Amygdala (tissue), 56 donors: ENCODE measurements around the gene ANKRD24.
"Not testable (repeated sequence)": the region's sequence is repeated elsewhere in the genome, so short reads cannot be mapped to it uniquely, and the experiment has no call there.

Source experiments
- DNase-seq, 56 donors: peaks; one replicate each; lab custom pipeline; 2025; lab: John Stamatoyannopoulos, UW

ANKRD24 gene

GRCh38 chr19:4227771-4228170, 45.3 kb downstream of the ANKRD24 start:
- DNase-seq = no peak

DNA sequence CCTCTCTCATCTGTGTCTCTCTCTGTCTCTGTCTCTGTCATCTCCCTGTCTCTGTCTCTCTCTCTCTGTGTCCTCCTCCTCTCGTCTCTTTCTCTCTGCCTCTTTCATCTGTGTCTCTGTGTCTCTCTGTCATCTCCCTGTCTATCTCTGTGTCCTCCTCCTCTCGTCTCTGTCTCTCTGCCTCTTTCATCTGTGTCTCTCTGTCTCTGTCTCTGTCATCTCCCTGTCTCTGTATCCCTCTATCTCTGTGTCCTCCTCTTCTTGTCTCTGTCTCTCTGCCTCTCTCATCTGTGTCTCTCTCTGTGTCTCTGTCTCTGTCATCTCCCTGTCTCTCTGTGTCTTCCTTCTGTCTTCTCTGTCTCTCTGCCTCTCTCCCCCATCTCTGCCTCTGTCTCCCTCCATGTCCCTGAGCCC, 46.3 kb downstream of the ANKRD24 start:
- no peak for DNase-seq

GRCh38 chr19:4229179-4229931, 46.9 kb downstream of the ANKRD24 start, which contains the start of gene EBI3:
Gene EBI3 (plus strand): TSS chr19:4229523. CDS start chr19:4229551, 28 bp downstream.
- peak in 19 of 56 donors; percentile 2 to 37 (median 8) for DNase-seq

- not testable (repeated sequence) for DNase-seq
Measured at GRCh38 chr19:4230237-4230636, 47.7 kb downstream of the ANKRD24 start.

DNA sequence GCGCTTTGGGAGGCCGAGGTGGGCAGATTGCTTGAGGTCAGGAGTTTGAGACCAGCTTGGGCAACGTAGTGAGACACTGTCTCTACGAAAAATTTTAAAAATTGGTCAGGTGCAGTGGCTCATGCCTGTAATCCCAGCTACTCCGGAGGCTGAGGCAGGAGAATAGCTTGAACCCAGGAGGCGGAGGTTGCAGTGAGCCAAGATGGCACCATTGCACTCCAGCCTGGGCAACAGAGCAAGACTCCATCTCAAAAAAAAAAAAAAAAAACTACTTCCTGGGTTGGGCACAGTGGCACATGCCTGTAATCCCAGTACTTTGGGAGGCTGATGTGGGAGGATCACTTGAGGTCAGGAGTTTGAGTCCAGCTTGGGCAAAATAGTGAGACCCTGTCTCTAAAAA, 49.0 kb downstream of the ANKRD24 start:
- not testable (repeated sequence) for DNase-seq

GRCh38 chr19:4232139-4232538, 49.6 kb downstream of the ANKRD24 start:
- not testable (repeated sequence) for DNase-seq

- DNase-seq = peak in 1 of 56 donors; percentile 54
Measured at GRCh38 chr19:4232614-4233281, 50.3 kb downstream of the ANKRD24 start.

DNA sequence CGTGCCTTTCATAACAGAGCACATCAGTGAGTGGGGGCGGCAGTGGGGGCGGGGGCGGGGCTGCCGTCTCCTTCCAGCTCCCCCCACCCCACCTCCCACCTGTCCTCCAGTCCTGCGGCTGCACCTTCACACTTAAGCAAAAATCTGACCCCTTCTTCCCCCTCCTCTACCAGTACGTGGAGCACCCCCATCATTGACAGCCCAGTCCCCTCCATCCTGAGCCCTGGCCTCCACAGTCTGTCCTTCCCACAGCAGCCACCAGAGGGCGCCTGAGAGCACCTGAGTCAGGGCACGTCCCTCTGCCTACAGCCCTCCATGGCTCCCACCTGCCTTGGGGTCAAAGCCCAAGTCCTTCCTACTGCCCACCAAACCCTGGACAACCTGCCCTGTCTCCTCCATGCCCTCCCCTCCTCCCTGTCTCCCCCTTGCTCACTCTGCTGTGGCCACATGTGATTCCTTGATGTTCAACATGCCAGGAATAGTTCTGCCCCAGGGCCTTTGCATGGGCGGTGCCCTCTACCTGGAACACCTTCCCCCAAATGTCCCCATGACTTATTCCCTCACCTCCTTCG, 50.9 kb downstream of the ANKRD24 start:
- peak in 20 of 56 donors; percentile 1 to 57 (median 12) for DNase-seq

DNA sequence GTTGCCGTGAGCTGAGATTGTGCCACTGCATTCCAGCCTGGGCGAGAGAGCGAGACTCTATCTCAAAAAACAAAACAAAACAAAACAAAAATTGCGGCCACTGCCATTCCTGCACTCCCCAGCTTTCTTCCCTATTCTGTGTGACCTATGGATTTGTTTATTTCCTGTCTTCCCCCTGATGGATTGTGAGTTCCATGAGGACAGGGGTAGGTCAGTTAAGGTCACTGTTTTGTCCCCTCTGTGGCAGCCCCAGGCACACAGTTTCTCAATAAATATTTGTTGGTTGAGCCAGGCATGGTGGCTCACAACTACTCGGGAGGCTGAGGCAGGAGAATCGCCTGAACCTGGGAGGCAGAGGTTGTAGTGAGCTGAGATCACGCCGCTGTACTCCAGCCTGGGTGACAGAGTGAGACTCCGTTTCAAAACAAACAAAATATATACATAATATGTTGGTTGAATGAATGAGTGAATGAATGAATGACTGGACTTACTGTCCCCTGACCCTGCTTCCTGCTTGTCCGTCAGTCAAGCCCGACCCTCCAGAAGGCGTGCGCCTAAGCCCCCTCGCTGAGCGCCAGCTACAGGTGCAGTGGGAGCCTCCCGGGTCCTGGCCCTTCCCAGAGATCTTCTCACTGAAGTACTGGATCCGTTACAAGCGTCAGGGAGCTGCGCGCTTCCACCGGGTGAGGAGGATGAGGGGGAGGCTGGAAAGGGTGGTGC, 51.8 kb downstream of the ANKRD24 start:
- no peak for DNase-seq

- DNase-seq = no peak
Measured at GRCh38 chr19:4234862-4235201, 52.3 kb downstream of the ANKRD24 start.

DNA sequence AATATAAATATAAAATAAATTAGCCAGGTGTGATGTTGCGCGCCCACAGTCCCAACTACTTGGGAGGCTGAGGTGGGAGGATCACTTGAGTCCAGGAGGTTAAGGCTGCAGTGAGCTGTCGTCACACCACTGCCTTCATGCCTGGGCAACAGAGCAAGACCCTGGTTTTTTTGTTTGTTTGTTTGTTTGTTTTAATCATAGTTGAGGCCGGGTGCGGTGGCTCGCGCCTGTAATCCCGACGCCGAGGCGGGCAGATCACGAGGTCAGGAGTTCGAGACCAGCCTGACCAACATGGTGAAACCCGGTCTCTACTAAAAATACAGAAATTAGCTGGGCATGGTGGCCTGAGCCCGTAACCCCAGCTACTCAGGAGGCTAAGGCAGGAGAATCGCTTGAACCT, 55.0 kb downstream of the ANKRD24 start:
- DNase-seq = not testable (repeated sequence)

- no peak for DNase-seq
Measured at GRCh38 chr19:4238831-4239230, 56.3 kb downstream of the ANKRD24 start.

DNA sequence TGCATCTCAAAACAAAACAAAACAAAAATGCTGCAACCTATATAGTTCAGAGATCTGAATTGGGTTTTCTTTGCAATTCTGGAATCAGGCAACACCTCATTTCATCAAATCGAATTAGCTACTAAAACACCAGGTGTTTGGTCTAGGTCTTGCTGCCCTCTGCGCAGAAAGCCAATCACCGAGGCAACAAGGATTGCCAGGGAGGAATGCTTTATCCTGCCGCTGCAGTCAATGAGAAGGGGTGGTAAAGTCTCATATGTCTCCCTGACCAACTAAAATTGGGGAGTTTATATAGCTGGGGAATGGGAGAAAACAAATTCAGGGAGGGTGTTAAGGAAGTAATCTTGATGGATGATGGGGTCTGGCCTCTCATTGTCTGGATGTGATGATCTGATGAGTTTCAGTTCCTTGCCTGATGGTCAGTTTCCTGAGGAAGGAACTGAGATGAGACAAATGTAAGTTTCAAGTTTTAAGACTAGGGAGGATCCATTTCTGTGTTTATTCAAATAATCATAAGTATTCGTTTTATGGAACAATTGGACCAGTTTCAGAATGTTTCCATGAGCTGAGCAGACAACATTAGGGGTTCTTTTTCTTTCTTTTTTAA, 59.4 kb downstream of the ANKRD24 start:
- peak in 1 of 56 donors; percentile 32 for DNase-seq

DNA sequence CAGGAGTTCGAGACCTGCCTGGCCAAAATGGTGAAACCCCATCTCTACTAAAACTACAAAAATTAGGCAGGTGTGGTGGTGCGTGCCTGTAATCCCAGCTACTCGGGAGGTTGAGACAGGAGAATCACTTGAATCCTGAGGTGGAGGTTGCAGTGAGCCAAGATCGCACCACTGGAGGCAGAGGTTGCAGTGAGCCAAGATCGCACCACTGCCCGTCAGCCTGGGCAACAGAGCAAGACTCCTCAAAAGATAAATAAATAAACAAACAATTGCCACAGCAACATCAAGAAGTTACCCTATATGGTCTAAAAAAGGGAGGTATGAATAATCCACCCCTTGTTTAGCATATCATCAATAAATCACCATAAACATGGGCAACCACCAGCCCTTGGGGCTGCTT, 63.4 kb downstream of the ANKRD24 start:
- DNase-seq = not testable (repeated sequence)

GRCh38 chr19:4246767-4247593, 64.5 kb downstream of the ANKRD24 start, which contains the start of gene YJU2:
Gene YJU2 (plus strand): TSS chr19:4247080. CDS start chr19:4247147, 67 bp downstream.
- DNase-seq = peak; percentile 79 to 98 (median 94)

DNA sequence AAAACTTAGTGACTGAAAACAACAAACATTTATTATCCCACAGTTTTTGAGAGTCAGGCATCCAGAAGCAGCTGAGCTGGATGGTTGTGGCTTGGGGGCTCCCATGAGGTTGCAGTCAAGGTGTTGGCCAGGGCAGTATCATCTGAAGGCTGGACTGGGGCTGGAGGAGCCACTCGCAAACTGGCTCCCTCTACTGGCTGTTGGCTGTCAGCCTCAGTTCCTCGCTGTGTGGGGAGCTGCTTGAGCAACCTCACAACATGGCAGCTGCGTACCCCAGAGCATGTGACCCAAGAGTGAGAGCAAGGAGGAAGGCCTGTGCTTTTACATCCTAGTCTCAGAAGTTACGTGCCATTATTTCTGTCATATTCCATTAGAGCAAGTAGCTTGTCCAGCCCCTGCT, 74.1 kb downstream of the ANKRD24 start:
- no peak for DNase-seq

- no peak for DNase-seq
Measured at GRCh38 chr19:4257025-4257424, 74.5 kb downstream of the ANKRD24 start.

- DNase-seq = no peak
Measured at GRCh38 chr19:4258181-4258580, 75.7 kb downstream of the ANKRD24 start.

GRCh38 chr19:4260613-4261191, 78.2 kb downstream of the ANKRD24 start:
- DNase-seq = no peak
